GM18511 (cell line): ENCODE data around the gene TSSC4.

Experiments
- ATAC-seq: cut with Tn5 transposase; IDR thresholded peaks from one replicate; pipeline ENCODE4 v1.9.1; 2021; ENCODE audit warnings: mild to moderate bottlenecking, moderate library complexity; ENCODE audit not compliant: unreplicated experiment

TSSC4 gene

DNA sequence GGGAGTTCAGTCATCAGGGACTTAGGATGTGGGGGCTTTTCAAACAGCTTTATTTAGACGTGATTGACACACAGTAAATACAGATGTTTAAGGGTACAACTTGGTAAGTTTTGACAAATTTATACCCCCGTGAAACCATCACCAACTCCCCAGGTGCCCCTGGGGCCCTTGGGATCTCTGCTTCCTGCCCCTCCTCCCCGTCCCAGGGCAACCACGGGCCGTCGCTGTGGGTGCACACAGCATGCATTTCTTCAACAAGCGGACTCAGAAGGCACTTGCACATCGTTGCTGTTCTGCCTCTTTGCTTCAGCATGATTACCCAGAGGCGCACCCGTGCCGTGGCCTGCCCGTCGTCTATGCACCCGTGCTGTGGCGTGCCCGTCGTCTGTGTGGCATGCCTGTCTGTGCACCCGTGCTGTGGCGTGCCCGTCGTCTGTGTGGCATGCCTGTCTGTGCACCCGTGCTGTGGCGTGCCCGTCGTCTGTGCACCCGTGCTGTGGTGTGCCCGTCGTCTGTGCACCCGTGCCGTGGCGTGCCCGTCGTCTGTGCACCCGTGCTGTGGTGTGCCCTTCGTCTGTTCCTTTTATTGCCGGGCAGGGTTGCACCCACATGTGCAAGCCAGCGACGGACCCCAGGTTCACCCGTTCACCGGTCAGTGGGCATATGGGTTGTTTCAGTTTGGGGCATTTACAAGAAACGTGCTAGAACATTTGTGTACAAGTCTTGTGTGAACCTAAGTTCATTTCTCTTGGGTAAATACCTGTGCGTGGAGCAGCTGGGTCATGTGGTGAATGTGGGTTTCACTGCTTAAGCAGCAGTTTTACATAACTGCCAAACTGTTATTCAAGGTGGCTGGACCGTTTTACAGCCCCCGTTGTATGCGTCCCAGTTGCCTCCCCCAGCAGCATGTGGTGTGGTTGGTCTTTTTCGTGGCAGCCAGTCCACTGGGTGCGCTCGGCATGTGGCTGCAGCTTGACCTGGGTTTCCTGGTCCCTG, 15.1 kb upstream of the TSSC4 start:
- ATAC-seq: peak; percentile 30

DNA sequence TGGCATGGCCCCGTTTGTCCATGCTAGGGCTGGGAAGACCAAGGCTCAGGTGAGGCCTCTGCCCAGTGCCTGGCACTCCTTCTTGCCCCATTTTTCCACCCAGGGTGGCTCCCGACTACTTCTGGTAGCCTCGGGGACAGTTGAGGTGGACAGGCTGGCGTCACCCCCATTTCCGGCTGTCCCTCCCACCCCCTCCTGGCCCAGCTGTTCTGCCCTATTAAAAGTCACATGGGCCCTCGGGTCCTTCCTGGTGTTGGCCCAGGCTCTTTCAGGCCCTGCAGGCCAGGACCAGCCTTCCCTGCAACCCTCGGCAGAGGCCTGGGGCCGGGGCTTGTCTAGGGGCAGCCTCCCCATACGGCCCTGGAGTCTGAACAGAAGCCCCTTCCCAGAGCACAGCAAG, 14.0 kb upstream of the TSSC4 start:
- ATAC-seq: no peak

DNA sequence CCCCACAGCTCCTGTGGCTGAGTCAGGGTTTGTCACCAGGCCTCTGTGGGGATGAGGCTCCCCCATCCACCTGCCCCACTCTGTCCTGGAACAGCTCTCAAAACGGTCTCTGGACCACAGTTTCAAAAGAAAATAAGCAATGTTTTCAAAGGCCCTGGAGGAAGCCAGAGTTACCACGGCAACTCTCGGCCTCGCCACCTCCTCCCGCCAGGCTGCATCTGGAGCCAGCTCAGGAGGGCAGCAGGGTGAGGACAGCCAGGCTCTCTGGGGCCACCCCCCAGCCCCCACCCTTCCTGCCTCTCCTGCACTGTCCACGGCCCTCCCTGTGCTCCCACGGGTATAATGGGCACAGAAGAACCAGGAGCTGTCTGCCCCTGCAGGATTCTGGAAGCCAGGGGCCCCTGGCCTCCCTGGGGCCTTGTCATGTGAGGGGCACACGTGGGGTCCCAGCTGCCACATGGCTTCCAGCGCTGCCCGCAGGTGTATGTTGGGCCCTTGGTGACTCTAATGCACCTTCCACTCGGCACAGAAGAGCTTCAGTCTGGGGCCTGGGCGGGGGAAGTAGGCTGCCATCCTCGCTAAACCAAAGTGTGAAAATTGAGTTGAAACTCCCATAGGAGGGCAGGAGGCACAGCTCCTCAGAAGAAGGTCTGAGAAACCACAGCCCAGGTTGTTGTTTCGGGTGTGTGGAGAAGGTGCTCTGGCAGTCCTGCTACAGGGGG, 13.1 kb upstream of the TSSC4 start:
- ATAC-seq: no peak

DNA sequence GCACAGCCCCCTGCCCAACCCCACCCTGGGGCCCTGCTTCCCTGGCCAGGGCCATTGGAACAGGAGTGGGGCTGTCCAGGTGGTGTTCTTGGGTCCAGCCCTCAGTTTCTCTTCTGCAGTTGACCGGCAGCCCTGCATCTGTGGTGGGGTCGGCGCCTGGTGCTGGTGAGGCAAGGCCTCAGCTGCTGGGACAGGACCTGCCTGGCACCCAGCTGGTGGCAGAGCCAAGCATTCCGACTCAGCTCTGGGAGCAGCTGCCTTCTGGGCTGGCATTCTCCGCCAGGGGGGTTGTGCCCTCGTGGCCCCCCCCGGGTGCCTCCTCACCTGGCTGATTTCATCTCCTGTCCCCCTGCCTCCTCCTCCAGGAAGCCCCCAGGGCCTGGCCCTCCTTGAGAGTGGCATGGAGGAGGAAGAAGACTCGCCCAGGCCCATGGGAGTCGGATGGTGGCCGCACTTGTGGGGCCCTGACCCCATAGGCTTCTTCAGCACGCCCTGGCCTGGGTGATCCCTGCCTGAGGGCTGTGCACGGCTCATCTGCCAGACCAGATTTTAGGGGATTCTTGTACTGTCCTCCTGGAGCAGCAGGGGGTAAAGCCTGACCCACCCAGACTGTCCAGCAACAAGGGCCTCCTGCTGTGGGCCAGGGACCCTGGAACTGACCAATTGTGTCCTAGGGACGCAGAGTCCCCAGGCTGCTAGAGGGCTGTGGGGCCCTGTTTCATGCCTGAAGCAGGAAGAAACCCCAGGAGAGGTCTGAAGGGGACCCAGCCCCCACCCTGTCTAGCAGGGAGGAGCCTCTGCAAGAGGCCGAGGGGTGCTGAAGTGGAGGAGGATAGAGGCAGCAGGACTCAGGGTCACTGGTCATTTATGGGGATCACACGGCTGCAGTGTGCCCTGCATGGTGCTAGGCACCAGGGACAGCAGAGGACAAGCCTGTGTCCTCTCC, 11.8 kb upstream of the TSSC4 start:
- no peak for ATAC-seq

DNA sequence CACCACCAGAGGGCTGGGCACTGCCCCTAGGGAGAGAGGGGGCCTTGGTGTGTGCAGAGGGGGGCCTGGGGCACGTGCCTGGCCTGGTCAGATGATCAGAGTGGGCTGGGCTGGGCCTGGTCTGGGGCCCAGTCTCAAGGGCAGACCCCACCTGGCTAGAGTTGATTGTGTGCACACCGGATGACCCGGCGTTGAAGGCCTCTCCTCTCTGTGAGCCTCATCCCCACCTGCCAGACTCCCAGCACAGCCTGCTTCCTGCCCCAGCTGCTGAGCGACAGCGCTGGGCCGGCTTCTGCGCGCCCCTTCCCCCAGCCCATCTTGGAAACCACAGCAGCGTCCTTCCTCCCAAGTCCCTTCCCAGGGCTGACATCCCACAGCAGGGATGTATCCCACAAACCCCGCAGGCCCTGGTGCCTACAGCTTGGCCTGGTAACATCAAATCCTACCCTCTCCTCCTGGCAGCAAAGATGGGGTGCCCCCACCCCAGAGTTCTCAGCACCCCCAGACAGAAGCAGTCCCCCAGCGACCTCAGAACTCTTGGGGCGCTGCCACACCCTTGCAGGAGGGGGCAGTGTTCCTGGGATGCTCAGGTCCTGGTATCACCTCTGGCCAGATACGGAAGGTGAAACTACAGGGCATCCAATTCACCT, 11.0 kb upstream of the TSSC4 start:
- ATAC-seq: no peak

DNA sequence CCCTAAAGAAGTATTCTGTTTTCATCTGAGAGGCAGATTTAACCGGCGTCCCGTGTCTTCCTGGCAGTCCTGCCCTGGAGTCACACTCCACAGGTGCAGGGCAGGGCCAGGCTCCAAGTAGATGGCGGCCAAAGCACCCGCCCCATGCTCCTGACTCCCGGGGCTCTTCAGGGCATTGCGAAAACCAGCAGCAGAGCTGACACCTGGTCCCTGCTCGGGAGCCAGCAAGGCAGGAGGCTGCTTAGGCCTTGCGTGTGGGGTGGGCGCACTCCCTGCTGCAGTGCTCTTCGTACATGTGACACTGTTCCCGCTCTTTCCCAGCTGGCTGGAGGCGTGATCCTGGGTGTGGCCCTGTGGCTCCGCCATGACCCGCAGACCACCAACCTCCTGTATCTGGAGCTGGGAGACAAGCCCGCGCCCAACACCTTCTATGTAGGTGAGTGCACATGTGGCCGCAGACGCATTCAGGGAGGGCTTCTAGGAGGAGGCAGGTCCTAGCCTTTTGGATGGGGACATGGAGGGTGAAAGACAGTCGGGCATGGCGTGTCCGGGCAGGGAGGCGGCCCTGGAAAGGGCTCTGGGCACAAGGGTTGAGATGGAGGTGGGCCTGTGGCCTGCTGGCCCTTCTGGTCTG, 10.3 kb upstream of the TSSC4 start:
- ATAC-seq: no peak

DNA sequence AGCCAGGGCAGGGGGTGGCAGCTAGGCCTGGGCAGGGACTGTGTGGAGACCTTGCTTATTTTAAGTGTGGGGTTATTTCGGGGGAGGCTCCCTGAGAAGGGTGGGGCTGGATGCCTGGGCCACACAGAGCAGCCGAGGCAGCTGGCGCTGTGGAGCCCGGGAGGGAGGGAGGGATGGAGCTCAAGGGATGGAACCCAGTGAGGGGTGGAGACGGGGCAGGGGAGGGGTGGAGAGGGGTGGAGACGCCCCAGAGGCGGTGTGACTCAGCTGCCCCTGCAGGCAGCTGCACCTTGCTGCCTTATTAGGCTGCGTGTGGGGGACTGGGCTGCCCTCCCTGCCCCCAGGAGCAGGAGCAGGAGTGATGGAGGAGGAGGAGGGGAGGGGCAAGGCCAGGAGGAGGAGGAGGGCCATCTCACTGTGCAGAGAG, 9.8 kb upstream of the TSSC4 start:
- ATAC-seq: no peak

DNA sequence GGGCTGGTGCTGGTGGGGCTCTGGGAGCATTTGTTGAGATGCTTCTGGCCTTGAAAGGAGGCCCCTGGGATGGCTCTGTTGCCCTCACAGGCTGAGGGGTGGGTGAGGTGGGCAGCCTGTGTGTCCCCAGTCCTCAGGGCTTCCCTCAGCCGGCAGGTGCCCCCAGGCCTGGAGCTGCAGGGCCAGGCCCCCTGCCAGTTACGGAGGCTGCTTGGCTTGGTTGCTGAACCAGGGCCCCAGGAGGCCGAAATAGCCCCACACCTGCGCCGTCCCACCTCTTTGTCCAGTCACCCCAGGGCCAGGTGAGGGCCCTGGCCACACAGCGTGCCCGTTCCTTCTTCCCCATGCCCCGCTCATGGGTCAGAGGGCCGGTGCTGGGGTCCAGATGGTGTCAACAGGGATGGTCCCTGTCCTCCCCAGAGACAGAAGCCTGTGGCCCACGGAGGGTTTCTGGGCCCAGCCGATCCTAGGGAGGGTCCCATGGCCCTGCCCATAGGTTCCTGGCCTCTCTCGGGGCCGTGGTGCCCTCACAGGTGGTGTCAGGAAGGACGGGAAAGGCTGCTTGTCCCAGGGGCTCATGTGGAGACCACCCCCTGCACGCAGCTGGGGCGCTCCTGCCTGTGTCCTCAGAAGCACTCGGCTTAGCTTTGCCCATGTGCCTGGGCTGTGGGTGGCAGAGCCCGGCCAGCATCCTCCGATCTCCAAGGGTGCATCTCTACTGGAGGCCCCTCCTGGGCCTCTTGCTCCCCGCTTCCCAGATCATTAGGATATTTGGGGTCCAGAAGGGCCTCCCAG, 9.2 kb upstream of the TSSC4 start:
- ATAC-seq: no peak

DNA sequence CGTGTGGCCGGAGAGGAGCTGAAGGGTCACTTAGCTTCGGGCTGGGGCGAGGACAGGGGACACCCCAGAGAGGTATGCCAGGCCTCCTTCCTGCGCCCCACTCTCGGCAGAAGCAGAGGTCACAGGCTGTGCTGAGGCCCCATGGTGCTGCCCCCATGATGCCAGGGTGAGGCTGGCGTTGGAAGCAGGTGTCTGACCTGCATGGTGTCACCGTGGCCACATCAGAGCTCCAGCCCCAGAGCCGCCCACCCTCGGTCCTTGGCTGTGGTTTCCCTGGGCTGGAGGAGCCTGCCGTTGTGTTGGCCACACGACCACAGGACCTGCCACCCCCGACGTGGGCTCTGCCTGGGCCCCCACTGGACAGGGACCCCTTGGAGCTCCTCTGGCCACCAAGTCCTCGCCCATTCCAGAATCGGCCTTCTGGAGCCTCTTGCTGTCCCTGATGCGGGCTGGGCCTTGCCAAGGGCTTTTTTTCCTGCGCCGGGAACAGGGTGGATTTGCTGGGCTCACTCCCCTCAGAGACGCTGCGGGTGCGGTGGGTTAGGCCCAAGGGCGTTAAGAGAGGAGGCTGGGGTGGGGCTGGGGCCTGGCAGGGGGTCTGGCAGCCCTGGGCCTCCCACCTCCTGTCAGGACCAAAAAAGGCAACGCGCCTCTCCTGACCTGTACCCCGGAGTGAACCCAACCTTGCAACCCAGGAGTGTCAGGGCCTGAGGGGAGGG, 8.2 kb upstream of the TSSC4 start:
- no peak for ATAC-seq

DNA sequence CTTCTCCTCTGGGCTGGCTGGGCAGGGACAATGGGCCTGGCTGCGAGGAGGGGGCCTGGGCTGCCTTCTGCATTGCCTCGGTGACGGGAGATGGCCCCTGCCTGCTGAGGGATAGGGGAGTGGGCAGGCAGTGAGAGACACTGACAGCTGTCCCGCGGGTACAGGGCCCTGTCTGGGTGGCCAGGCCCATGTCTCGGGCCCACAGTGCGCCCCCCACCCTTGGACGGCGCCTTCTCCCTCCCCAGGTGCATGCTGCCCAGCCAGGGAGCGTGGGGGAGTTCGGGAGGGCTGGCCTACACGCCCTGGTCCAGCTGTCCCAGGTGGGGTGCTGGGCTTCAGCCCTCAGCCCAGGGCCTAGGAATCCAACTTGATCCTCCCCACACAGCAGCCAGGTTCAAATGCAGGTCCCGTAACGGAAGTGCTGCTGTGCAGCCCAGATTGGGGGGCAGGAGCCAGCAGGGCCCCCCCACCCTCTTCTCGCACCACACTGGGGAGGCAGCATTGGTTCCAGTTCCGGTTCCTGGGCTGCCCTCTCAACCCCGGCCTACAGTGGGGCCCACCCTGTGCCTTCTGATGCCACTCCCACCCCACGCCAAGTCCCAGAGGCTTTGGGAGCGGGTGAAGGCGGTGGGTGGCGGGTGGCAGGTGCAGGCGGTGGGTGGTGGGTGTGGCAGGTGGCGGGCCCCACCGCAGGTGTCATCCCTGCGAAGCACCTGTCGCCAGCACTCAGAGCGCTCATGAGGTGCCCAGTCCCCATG, 7.3 kb upstream of the TSSC4 start:
- no peak for ATAC-seq

DNA sequence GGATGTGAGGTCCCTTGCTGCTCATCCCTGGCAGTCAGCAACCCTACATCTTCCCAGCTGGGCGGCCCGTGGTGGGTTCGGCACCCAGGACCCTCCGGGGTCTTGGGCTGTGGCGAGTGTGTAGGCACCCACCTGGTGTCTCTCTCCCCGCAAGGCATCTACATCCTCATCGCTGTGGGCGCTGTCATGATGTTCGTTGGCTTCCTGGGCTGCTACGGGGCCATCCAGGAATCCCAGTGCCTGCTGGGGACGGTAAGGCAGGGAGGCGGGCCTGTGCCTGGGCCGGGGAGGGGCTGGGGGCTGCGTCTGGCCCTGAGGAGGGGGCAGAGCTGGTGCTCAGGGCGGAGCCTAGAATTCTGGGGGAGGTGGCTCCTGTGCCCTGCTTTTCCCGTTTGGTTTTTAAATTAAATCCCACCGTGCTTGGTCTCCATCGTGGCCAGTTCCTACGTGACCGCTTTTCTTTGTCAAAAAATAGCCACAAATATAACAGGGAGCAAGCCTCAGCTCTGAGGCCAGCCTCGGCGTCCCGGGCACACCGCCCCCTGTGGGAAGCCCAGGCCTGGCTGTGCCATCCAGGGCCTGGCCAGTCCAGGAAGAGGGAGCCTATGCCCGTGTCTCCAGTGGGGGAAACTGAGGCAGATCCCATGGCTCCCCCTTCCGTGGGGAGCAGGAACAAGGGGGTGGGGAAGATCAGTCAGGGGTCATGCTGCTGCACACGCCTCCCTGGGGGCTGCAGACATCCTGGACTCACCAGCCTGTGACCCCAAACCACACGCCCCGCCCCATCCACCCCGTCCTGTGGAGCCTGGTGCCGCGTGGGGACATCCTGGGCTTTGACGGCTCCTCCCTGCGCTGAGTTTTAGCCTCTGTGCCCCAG, 6.4 kb upstream of the TSSC4 start:
- ATAC-seq: no peak

DNA sequence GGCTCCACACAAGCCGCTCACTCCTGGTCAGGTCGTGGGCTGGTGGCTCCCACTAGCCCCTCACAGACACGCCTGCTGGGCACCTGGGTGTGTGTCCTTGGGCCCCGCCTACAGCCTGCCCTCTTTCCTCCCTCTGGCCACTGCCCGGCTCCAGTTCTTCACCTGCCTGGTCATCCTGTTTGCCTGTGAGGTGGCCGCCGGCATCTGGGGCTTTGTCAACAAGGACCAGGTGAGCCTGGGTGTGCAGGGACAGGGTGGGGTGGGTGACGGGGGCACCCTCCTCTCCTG, 5.8 kb upstream of the TSSC4 start:
- ATAC-seq: no peak

DNA sequence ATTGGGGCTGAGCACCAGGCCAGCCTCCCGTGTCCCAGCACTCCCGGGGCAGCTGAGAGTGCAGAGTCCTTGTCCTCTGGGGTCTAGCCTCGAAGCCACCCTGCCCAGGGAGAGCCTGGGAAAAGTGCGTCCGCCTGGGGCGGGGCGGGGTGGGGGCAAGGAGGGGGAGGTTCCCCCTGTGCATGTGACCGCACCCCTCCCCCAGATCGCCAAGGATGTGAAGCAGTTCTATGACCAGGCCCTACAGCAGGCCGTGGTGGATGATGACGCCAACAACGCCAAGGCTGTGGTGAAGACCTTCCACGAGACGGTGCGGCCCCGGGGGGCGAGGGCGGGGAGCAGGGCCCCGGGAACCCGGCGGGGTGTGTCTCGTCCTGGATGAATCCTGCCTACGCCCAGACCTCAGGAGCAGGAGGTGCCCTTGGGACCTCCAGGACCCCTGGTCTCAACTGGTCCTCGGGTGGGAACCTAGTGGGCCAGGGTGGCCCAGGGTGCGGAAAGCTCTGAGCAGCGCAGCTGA, 5.3 kb upstream of the TSSC4 start:
- no peak for ATAC-seq

DNA sequence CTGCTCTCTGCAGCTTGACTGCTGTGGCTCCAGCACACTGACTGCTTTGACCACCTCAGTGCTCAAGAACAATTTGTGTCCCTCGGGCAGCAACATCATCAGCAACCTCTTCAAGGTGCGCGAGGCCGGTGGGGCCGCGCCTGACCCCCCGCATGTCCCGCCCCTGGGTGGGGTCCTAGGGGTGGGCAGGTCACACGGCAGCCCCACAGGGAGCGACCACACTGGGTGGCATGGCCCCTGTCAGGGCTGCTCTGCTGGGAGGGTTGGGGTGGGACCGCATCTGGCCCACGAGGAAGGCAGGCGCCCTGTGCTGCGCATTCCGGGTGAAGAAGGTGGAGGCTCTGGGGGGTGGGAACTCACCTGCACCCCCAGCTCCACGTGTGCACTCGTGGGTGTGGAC, 4.7 kb upstream of the TSSC4 start:
- ATAC-seq: no peak

DNA sequence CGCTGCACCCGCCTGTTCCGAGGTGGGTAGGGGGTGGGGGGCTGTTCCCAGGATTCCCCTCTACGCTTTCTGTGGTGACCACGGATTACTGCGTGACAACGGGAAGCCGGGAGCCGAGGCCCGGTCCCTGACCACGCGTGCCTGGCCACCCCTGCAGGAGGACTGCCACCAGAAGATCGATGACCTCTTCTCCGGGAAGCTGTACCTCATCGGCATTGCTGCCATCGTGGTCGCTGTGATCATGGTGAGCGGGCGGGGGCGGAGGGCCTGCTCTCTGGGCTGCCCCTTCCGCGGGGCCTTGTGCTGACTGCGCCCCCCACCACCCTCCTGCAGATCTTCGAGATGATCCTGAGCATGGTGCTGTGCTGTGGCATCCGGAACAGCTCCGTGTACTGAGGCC, 4.1 kb upstream of the TSSC4 start:
- no peak for ATAC-seq

DNA sequence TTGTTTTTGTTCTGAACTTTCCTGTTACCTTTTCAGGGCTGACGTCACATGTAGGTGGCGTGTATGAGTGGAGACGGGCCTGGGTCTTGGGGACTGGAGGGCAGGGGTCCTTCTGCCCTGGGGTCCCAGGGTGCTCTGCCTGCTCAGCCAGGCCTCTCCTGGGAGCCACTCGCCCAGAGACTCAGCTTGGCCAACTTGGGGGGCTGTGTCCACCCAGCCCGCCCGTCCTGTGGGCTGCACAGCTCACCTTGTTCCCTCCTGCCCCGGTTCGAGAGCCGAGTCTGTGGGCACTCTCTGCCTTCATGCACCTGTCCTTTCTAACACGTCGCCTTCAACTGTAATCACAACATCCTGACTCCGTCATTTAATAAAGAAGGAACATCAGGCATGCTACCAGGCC, 3.5 kb upstream of the TSSC4 start:
- no peak for ATAC-seq
